ENCODE data around the gene FGF2. TPM values are rescaled to one million over a fixed set of nuclear protein-coding genes. Genes with fewer than 3 reads are reported as not detected.
A peak's percentile ranks its signal among the peaks of the same experiment; 100 is the strongest.

FGF2 gene
- total RNA-seq, 1 experiment from 2014 or later, result 33.7 TPM

- H3K36me3 Mint-ChIP-seq (ENCODE audit: insufficient read depth, unreplicated experiment), result peaks cover 14% of the 10 kb centered on the region
Observed at GRCh38 chr4:122900314-122900713, 73.7 kb downstream of the FGF2 start.

GRCh38 chr4:122901247-122902010 is 74.8 kb downstream of the FGF2 start:
- Mint-ChIP-seq H3K36me3 (ENCODE audit: insufficient read depth, unreplicated experiment) (peaks cover 14% of the 10 kb centered on the region), H3K9me3 (ENCODE audit: low read depth, unreplicated experiment) (no peaks in the 10 kb centered on the region), H3K4me3 (ENCODE audit: low read depth, unreplicated experiment) (no peak overlapping the region), H3K27ac (ENCODE audit: unreplicated experiment) (no peak overlapping the region), H3K4me1 (ENCODE audit: low read depth, unreplicated experiment) (peaks cover 10% of the 10 kb centered on the region), H3K27me3 (ENCODE audit: unreplicated experiment) (no peaks in the 10 kb centered on the region)
- CTCF ChIA-PET, result no interaction called here
- no peak for TF ChIP-seq CTCF (IDR thresholded peaks at IDR 0.05; ENCODE audit: unreplicated experiment)
- DNase-seq, result no peak
- BruUV-seq (replicated peaks), result no TSS peak
- intact Hi-C loops (cut with micrococcal nuclease; ENCODE audit: unreplicated experiment), result no loop called here

More at GRCh38 chr4:122900314-122900713, 73.7 kb downstream of the FGF2 start:
- H3K4me3 Mint-ChIP-seq (ENCODE audit: low read depth, unreplicated experiment), result no peak overlapping the region
- no TSS peak for BruUV-seq (replicated peaks)
- no peak for TF ChIP-seq CTCF (IDR thresholded peaks at IDR 0.05; ENCODE audit: unreplicated experiment)
- CTCF ChIA-PET, result no interaction called here
- no peaks in the 10 kb centered on the region for H3K9me3 Mint-ChIP-seq (ENCODE audit: low read depth, unreplicated experiment)
- intact Hi-C loops (cut with micrococcal nuclease; ENCODE audit: unreplicated experiment), result no loop called here
- peaks cover 10% of the 10 kb centered on the region for H3K4me1 Mint-ChIP-seq (ENCODE audit: low read depth, unreplicated experiment)
- DNase-seq, result no peak
- H3K27ac Mint-ChIP-seq (ENCODE audit: unreplicated experiment), result peak overlapping the region; percentile 72
- H3K27me3 Mint-ChIP-seq (ENCODE audit: unreplicated experiment), result no peaks in the 10 kb centered on the region

GRCh38 chr4:122903766-122904288 is 77.2 kb downstream of the FGF2 start:
- Mint-ChIP-seq H3K27me3 (ENCODE audit: unreplicated experiment) (no peaks in the 10 kb centered on the region), H3K36me3 (ENCODE audit: insufficient read depth, unreplicated experiment) (peaks cover 10% of the 10 kb centered on the region), H3K4me1 (ENCODE audit: low read depth, unreplicated experiment) (peaks cover 18% of the 10 kb centered on the region), H3K27ac (ENCODE audit: unreplicated experiment) (no peak overlapping the region), H3K9me3 (ENCODE audit: low read depth, unreplicated experiment) (no peaks in the 10 kb centered on the region), H3K4me3 (ENCODE audit: low read depth, unreplicated experiment) (no peak overlapping the region)
- TF ChIP-seq CTCF (IDR thresholded peaks at IDR 0.05; ENCODE audit: unreplicated experiment), result no peak
- no peak for DNase-seq
- no TSS peak for BruUV-seq (replicated peaks)
- intact Hi-C loops (cut with micrococcal nuclease; ENCODE audit: unreplicated experiment), result no loop called here
- CTCF ChIA-PET, result interaction anchor here (1.1 kb wide), 1 partner anchor 49 kb away, joined by 4 read pairs; no protein-coding TSS in a partner anchor

- no peak for DNase-seq
- Mint-ChIP-seq H3K4me3 (ENCODE audit: low read depth, unreplicated experiment) (no peak overlapping the region), H3K4me1 (ENCODE audit: low read depth, unreplicated experiment) (peaks cover 15% of the 10 kb centered on the region), H3K9me3 (ENCODE audit: low read depth, unreplicated experiment) (no peaks in the 10 kb centered on the region), H3K36me3 (ENCODE audit: insufficient read depth, unreplicated experiment) (no peaks in the 10 kb centered on the region), H3K27me3 (ENCODE audit: unreplicated experiment) (no peaks in the 10 kb centered on the region), H3K27ac (ENCODE audit: unreplicated experiment) (no peak overlapping the region)
- TF ChIP-seq CTCF (IDR thresholded peaks at IDR 0.05; ENCODE audit: unreplicated experiment), result no peak
- no TSS peak for BruUV-seq (replicated peaks)
- intact Hi-C loops (cut with micrococcal nuclease; ENCODE audit: unreplicated experiment), result no loop called here
- CTCF ChIA-PET, result no interaction called here
Observed at GRCh38 chr4:122906859-122907305, 80.3 kb downstream of the FGF2 start.
